Measurements from ENCODE around the gene RPP30. TPM values are rescaled to one million over a fixed set of nuclear protein-coding genes. Genes with fewer than 3 reads are reported as not detected.
"Not testable (repeated sequence)": the region's sequence is repeated elsewhere in the genome, so short reads cannot be mapped to it uniquely, and the experiment has no call there.

Gene RPP30
- polyA plus RNA-seq, 6 donors from 2014 or later: 21.6 to 57.4 (median 50.7) TPM

GRCh38 chr10:90884431-90884830, 12.7 kb downstream of the RPP30 start:
- DNase-seq (no peak), ATAC-seq (ENCODE audit: low read depth in 2 of 2) (no peak)
- no peaks in the 10 kb centered on the region for H3K9me3 Mint-ChIP-seq
- peaks cover 24 to 39% of the 10 kb centered on the region in 2 donors for H3K36me3 Mint-ChIP-seq
- H3K27me3 Mint-ChIP-seq: no peaks in the 10 kb centered on the region
- peak overlapping the region in 1 of 6 donors; percentile 32 for H3K27ac Mint-ChIP-seq
- no peak overlapping the region for H3K4me3 Mint-ChIP-seq
- no peaks in the 10 kb centered on the region for H3K4me1 Mint-ChIP-seq

- Mint-ChIP-seq H3K27me3 (no peaks in the 10 kb centered on the region), H3K4me3 (no peak overlapping the region), H3K36me3 (peaks cover 24 to 46% of the 10 kb centered on the region in 2 donors), H3K4me1 (no peaks in the 10 kb centered on the region), H3K9me3 (no peaks in the 10 kb centered on the region), H3K27ac (no peak overlapping the region)
- ATAC-seq (ENCODE audit: low read depth in 2 of 2) (no peak), DNase-seq (no peak)
Observed at GRCh38 chr10:90885176-90885575, 13.4 kb downstream of the RPP30 start.

GRCh38 chr10:90887555-90887954, 15.8 kb downstream of the RPP30 start:
- Mint-ChIP-seq H3K27ac (no peak overlapping the region), H3K36me3 (peaks cover 24 to 67% of the 10 kb centered on the region in 2 donors), H3K27me3 (no peaks in the 10 kb centered on the region), H3K9me3 (no peaks in the 10 kb centered on the region), H3K4me1 (no peaks in the 10 kb centered on the region), H3K4me3 (no peak overlapping the region)
- ATAC-seq (ENCODE audit: low read depth in 2 of 2) (no peak), DNase-seq (no peak)

GRCh38 chr10:90888387-90888786, 16.6 kb downstream of the RPP30 start:
- H3K27ac Mint-ChIP-seq: no peak overlapping the region
- no peak overlapping the region for H3K4me3 Mint-ChIP-seq
- no peak for ATAC-seq (ENCODE audit: low read depth in 2 of 2)

GRCh38 chr10:90889636-90890035, 17.9 kb downstream of the RPP30 start:
- Mint-ChIP-seq H3K36me3 (peaks cover 38 to 68% of the 10 kb centered on the region in 2 donors), H3K9me3 (no peaks in the 10 kb centered on the region), H3K27me3 (no peaks in the 10 kb centered on the region), H3K4me1 (peaks cover 0 to 3% (median 0%) of the 10 kb centered on the region in 3 donors), H3K27ac (no peak overlapping the region), H3K4me3 (no peak overlapping the region)
- DNase-seq (no peak), ATAC-seq (ENCODE audit: low read depth in 2 of 2) (no peak)

More at GRCh38 chr10:90888387-90888786, 16.6 kb downstream of the RPP30 start:
- no peaks in the 10 kb centered on the region for H3K27me3 Mint-ChIP-seq
- H3K4me1 Mint-ChIP-seq: no peaks in the 10 kb centered on the region
- H3K9me3 Mint-ChIP-seq: no peaks in the 10 kb centered on the region
- DNase-seq: no peak
- H3K36me3 Mint-ChIP-seq: peaks cover 27 to 68% of the 10 kb centered on the region in 2 donors

- H3K4me1 Mint-ChIP-seq: peaks cover 0 to 3% (median 0%) of the 10 kb centered on the region in 3 donors
- H3K4me3 Mint-ChIP-seq: no peak overlapping the region
- no peak for ATAC-seq (ENCODE audit: low read depth in 2 of 2)
- peaks cover 39 to 70% of the 10 kb centered on the region in 2 donors for H3K36me3 Mint-ChIP-seq
- DNase-seq: no peak
- H3K9me3 Mint-ChIP-seq: no peaks in the 10 kb centered on the region
- no peaks in the 10 kb centered on the region for H3K27me3 Mint-ChIP-seq
- H3K27ac Mint-ChIP-seq: no peak overlapping the region
Observed at GRCh38 chr10:90890347-90890746, 18.6 kb downstream of the RPP30 start.

GRCh38 chr10:90893190-90893589, 21.4 kb downstream of the RPP30 start:
- Mint-ChIP-seq H3K27ac (peak overlapping the region in 1 of 6 donors; percentile 51), H3K27me3 (no peaks in the 10 kb centered on the region), H3K36me3 (peaks cover 30 to 58% of the 10 kb centered on the region in 2 donors), H3K4me3 (no peak overlapping the region), H3K9me3 (no peaks in the 10 kb centered on the region), H3K4me1 (peaks cover 0 to 15% (median 0%) of the 10 kb centered on the region in 3 donors)
- no peak for DNase-seq
- ATAC-seq (ENCODE audit: low read depth in 2 of 2): no peak

- not testable (repeated sequence) for H3K4me3 Mint-ChIP-seq; H3K9me3 Mint-ChIP-seq; H3K27me3 Mint-ChIP-seq; DNase-seq; ATAC-seq (ENCODE audit: low read depth in 2 of 2)
- Mint-ChIP-seq H3K36me3 (peaks cover 23 to 26% of the 10 kb centered on the region in 2 donors), H3K4me1 (peaks cover 0 to 15% (median 0%) of the 10 kb centered on the region in 3 donors), H3K27ac (peak overlapping the region in 3 of 6 donors; percentile 54 to 88 (median 78))
Observed at GRCh38 chr10:90896916-90897315, 25.1 kb downstream of the RPP30 start.

- Mint-ChIP-seq H3K36me3 (peaks cover 0 to 19% of the 10 kb centered on the region in 2 donors), H3K9me3 (no peaks in the 10 kb centered on the region), H3K4me3 (no peak overlapping the region), H3K27ac (peak overlapping the region in 3 of 6 donors; percentile 1 to 32 (median 5)), H3K27me3 (no peaks in the 10 kb centered on the region), H3K4me1 (no peaks in the 10 kb centered on the region)
- DNase-seq (no peak), ATAC-seq (ENCODE audit: low read depth in 2 of 2) (no peak)
Observed at GRCh38 chr10:90905925-90906324, 34.2 kb downstream of the RPP30 start.

- Mint-ChIP-seq H3K4me1 (peaks cover 0 to 3% (median 2%) of the 10 kb centered on the region in 3 donors), H3K27ac (no peak overlapping the region), H3K9me3 (no peaks in the 10 kb centered on the region), H3K4me3 (no peak overlapping the region), H3K27me3 (no peaks in the 10 kb centered on the region), H3K36me3 (peaks cover 0 to 19% of the 10 kb centered on the region in 2 donors)
- ATAC-seq (ENCODE audit: low read depth in 2 of 2) (no peak), DNase-seq (no peak)
Observed at GRCh38 chr10:90906596-90906995, 34.8 kb downstream of the RPP30 start.

- Mint-ChIP-seq H3K4me3 (peak overlapping the region in 1 of 8 donors; percentile 6), H3K9me3 (no peaks in the 10 kb centered on the region), H3K27me3 (no peaks in the 10 kb centered on the region), H3K4me1 (peaks cover 0 to 5% (median 5%) of the 10 kb centered on the region in 3 donors), H3K36me3 (no peaks in the 10 kb centered on the region), H3K27ac (peak overlapping the region in 1 of 6 donors; percentile 4)
- DNase-seq (peak; percentile 49), ATAC-seq (ENCODE audit: low read depth in 2 of 2) (peak; percentile 67 to 80)
Observed at GRCh38 chr10:90911133-90912051, 39.6 kb downstream of the RPP30 start.

GRCh38 chr10:90912174-90912573, 40.4 kb downstream of the RPP30 start:
- Mint-ChIP-seq H3K27me3 (no peaks in the 10 kb centered on the region), H3K4me3 (no peak overlapping the region), H3K36me3 (no peaks in the 10 kb centered on the region), H3K9me3 (no peaks in the 10 kb centered on the region), H3K27ac (no peak overlapping the region), H3K4me1 (peaks cover 0 to 5% (median 5%) of the 10 kb centered on the region in 3 donors)
- ATAC-seq (ENCODE audit: low read depth in 2 of 2) (no peak), DNase-seq (no peak)

- DNase-seq (no peak), ATAC-seq (ENCODE audit: low read depth in 2 of 2) (no peak)
- Mint-ChIP-seq H3K36me3 (no peaks in the 10 kb centered on the region), H3K27ac (no peak overlapping the region), H3K4me3 (no peak overlapping the region), H3K9me3 (no peaks in the 10 kb centered on the region), H3K27me3 (no peaks in the 10 kb centered on the region), H3K4me1 (peaks cover 0 to 5% (median 5%) of the 10 kb centered on the region in 3 donors)
Observed at GRCh38 chr10:90912854-90913479, 41.2 kb downstream of the RPP30 start.
